ENCODE measurements around the gene ABHD10. TPM values are rescaled to one million over a fixed set of nuclear protein-coding genes. Genes with fewer than 3 reads are reported as not detected.

Gene ABHD10
- polyA plus RNA-seq, 4 donors = 38.4 to 56.3 (median 51.3) TPM

DNA sequence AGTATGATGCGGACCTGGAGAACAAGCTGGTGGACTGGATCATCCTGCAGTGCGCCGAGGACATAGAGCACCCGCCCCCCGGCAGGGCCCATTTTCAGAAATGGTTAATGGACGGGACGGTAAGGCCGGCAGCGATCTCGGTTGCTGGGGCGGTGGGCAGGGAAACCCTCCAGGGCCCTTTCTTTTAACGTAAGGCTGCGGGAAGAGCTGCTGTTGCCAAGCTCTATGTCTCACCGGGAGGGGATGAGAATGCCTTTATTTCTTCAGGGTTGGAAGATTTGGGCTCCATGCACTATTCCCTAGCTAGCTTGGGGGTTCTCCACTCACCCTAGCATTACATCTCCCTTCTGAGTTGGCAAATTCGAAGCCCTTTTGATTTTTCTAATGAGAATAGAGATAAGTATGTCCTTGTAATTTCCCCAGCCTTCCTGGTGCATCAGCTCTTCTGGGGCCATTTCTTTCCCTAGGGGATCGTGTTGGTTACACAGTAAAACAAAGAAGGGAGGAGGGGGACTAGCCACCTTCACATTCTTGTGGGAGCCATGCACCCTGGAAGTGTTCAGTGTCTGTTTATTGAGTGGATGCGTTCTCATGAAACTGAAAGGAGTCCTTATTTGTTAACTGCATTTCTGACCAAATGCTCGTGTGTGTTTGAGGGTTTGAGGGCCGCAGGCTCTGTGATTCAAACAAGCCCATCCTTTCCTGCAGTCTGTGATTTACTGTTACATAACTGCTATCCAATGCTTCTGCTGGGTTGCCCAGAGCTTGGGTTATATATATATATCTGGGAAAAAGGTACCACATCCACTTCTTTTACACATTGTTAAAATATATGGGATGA lies 20.9 kb downstream of the ABHD10 start:
- no peak for DNase-seq (ENCODE audit: low read depth in 4 of 4, low spot score in 3 of 4)

GRCh38 chr3:112000367-112000771 lies 21.5 kb downstream of the ABHD10 start:
- DNase-seq (ENCODE audit: low read depth in 4 of 4, low spot score in 3 of 4) = no peak

DNA sequence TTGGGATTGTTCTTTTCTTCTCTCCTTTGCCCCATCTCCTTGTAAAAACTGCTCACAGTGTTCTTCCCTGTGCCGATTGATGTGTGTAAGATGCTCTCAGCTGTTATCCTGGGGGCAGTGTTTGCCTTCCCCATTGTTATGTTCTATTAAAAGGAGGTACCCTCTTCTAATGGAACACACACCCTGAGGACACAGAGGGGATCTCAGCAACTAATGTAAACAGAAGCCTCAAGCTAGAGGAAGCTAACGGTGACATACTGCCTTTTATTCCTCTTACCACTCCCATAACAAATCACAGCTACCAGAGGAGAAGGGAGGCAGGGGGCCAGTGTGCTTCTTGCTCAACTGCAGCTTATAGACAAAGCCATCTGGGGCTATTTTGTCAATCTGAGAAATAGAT lies 22.1 kb downstream of the ABHD10 start:
- no peak for DNase-seq (ENCODE audit: low read depth in 4 of 4, low spot score in 3 of 4)

GRCh38 chr3:112001526-112001925 lies 22.7 kb downstream of the ABHD10 start:
- DNase-seq (ENCODE audit: low read depth in 4 of 4, low spot score in 3 of 4) = no peak

DNA sequence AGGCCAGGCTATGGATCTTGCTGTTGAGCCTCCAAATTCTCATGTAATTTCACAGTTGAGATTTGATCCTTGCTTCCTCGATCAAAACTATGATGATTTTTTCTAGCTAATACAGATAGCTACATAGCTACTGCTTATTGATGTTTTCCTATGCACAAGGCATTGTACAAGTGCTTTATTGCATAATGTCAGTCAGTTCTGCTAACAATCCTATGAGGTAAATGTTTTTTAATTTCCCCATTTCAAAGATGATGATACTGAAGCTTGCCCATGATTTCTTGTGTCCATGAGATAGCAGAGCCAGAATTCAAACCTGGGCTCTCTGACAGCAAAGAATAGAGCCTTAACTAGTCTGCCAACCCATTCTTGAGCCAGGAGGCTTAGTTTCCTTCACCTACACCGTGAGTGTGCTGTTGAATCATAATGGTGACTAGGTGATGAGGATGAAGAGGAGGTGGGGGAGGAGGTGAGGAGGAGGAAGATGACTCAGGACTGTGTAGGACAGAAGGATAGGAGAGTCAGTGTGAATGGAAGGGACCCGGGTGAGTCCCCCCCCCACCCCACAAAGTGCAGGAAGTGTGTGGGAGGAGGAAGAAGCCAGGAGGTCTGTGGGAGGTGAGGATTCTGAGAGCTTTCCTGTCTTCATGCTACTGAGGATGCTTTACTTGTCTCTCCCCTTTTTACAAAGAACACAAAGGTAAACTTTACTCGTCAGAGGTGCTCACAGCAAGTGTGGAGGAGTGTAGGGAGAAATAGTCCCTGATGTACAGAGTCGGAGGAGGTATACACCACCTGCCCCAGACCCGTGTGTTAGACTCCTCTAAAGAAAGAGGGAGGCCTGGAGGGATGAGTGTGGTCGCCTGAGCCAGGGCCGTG lies 23.5 kb downstream of the ABHD10 start:
- DNase-seq (ENCODE audit: low read depth in 4 of 4, low spot score in 3 of 4) = no peak

- DNase-seq (ENCODE audit: low read depth in 4 of 4, low spot score in 3 of 4) = no peak
Measured at GRCh38 chr3:112003321-112004080, 24.7 kb downstream of the ABHD10 start.

DNA sequence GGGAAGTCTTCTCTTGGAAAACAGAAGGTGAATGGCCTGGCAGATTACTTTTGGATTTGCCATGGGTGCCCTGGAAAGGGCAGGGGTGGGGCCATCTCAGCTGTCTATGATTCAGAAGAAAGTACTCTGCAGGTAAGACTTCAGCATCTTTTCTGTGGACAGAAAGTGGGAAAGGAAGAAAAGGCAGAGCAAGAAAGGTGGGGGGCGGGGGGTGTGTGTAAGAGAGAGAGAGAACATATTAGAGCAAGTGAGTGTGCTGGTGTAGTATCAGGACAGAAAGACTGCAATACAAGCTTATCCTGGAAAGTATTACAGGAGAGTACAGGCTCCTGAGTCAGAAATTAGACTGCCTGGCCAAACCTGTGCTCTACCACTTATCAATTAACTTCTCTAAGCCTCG lies 25.4 kb downstream of the ABHD10 start:
- DNase-seq (ENCODE audit: low read depth in 4 of 4, low spot score in 3 of 4) = no peak

DNA sequence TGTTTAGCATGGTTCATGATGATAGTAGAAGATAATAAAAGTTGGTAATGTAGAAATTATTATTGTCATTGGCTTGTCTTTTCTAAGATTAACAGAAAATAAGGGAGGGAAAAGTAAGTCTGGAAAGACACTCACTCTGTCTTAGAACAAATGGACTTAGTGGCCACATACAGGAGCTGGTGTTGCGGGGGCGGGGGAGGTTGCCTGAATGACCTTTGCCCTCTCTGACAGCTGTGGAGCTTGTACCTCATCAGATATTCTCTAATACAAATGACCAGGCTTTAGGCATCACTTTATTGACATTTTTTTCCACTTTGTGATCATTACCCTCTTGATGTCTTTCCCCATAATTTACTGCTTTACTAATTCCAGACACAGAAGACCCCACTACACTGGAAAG lies 25.8 kb downstream of the ABHD10 start:
- no peak for DNase-seq (ENCODE audit: low read depth in 4 of 4, low spot score in 3 of 4)

DNA sequence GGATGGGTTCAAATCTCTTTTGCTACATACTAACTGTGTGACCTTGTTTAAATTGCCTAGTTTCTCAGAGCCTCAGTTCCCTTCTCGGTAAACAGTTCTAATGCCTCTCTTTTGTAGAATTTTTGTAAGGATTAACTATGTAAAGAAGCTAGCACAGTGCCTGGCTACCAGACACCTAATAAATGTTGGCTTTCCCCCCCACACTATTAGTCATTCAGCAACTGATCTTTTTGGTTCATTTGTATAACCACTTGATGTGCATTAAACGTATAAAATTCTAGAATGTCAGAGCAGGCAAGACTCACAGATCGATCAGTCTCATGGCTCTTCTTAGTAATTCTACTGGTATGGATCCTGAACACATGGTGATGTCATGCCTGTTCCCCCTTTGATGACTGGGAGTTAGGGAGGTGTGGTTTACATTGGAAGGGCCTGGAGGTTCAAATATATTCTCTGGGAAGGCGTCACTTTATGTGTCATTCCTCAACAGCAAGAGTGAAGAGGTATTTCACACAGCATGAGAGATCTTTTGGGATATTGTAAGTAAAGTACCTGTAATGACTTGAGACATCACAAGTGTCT lies 26.4 kb downstream of the ABHD10 start:
- DNase-seq (ENCODE audit: low read depth in 4 of 4, low spot score in 3 of 4) = no peak

- no peak for DNase-seq (ENCODE audit: low read depth in 4 of 4, low spot score in 3 of 4)
Measured at GRCh38 chr3:112007633-112008032, 28.8 kb downstream of the ABHD10 start.

DNA sequence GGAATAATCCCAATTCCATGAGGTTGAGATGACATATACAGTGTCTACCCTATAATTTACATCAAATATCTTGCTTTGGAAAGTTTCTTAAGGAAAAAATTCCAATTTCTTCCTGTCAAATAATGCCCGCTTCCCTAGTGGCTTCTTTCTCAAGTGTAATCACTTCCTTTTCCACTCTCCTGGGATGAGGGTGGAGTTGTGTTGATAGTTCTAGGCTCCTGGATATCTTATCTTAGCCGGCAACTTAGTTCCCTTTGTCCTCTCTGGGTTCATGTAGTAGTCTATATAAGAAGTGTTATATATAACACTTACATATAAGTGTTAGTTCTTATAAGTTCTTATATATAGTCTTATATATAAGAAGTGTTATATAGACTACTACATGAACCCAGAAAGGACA lies 30.8 kb downstream of the ABHD10 start:
- no peak for DNase-seq (ENCODE audit: low read depth in 4 of 4, low spot score in 3 of 4)

DNA sequence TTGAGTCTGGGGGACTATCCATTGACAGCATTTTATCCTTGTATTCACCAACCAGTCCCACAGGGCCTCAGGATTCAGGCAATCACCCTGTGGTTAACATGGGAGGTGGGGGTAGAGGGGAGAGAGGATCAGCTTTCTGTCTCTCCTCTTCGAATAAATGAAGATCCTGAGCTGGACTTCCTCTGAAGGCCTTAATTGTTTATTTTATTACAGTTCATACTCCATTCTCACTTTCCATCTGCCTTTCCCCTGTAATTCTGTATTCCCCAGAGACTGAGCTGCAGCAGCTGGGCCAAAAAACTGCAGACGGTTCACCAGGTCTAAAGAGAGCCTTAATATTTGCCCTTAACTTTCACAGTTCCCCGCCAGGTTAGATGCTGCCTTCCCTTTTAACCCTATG lies 31.8 kb downstream of the ABHD10 start:
- DNase-seq (ENCODE audit: low read depth in 4 of 4, low spot score in 3 of 4) = no peak

DNA sequence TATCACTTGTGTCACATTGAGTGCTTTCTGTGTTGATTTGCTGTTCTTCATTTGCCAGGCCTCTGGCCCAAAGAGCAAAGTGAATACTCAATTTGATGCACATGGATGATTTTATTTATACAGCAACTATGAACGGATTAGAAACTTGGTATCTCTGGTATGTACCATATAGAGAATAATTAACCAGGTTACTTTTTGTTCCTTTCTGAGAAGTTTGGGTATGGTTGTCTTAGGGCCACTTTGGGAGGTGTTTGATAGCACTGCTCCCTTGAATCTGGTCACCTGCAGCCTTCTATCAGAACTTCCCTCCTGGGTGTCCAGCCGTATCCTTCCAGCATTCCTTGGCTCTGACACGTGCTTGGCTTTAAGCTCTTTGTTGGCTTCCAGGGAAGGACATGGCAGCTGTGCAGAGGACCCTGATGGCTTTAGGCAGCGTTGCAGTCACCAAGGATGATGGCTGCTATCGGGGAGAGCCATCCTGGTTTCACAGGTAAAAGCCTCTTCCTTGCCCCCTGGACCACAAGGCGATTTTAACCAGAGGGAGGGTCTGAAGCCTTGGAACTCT lies 32.6 kb downstream of the ABHD10 start:
- DNase-seq (ENCODE audit: low read depth in 4 of 4, low spot score in 3 of 4) = no peak

DNA sequence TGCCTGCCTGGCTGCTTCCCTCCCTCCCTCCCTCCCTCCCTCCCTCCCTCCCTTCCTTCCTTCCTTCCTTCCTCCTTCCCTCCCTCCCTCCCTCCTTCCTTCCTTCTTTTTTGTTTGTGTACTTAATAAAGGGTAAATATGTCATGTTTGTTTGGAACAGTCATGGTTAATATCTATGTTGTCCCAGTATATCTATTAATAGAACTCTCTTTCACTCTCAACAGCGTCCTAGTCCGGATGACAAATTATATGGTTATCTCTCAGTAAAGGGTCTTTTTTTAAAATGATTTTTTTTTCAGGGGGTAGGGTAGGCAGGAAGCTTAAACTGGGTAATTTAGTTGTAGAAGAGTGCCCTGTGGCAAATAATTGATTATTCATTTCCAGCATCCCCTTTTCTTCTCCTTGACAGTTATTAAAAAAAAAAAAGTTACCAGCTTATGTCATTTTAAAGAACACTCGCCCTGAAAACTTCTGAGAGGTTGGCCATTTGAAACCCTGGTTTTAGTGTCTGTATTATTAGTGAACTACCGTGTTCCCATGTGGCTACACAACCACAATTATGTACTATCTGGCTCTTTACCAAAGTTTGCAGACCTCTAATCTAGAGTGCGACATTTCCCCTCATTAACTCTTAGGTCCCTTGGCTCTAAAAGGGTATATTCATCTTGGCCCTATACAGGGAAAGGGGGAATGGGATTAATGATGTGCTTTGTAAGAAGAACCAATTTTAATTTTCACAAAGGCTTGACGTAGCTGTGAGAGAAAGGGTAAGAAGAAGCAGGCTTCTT lies 33.6 kb downstream of the ABHD10 start:
- DNase-seq (ENCODE audit: low read depth in 4 of 4, low spot score in 3 of 4) = no peak

- DNase-seq (ENCODE audit: low read depth in 4 of 4, low spot score in 3 of 4) = peak; percentile 46 to 58 (median 52)
Measured at GRCh38 chr3:112013058-112013783, 34.4 kb downstream of the ABHD10 start.

DNA sequence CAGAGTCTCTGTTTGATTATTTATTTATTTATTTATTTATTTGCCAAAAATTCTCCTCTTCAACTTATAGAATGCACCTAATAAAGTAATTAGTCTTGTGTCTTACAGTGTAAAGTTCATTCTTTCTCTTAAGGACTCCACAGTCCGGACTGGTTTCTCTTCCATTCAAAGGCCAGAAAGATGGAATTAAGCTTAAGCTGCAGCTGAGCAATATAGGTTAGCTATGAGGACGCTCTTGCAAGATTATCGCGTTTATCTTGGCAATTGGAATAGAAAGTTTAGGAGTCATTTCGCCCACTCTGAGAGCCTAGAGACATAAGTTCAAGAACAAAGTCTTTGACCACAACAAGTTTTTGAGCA lies 34.9 kb downstream of the ABHD10 start:
- DNase-seq (ENCODE audit: low read depth in 4 of 4, low spot score in 3 of 4) = no peak

GRCh38 chr3:112017091-112017490 lies 38.3 kb downstream of the ABHD10 start:
- DNase-seq (ENCODE audit: low read depth in 4 of 4, low spot score in 3 of 4) = no peak

DNA sequence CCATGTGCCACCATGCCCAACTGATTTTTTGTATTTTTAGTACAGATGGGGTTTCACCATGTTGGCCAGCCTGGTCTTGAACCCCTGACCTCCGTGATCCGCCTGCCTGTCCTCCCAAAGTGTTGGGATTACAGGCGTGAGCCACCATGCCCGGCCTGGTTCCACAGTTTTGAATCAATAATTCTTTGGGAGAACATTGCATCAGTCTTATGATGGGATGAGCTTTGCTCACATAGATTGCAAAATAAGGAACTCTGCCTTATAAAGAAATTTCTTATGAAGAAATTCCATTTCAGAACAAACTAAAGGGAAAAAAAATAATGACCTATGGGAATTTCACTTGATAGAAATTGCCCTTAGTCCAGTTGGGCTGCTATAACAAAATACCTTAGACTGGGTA lies 39.9 kb downstream of the ABHD10 start:
- no peak for DNase-seq (ENCODE audit: low read depth in 4 of 4, low spot score in 3 of 4)

DNA sequence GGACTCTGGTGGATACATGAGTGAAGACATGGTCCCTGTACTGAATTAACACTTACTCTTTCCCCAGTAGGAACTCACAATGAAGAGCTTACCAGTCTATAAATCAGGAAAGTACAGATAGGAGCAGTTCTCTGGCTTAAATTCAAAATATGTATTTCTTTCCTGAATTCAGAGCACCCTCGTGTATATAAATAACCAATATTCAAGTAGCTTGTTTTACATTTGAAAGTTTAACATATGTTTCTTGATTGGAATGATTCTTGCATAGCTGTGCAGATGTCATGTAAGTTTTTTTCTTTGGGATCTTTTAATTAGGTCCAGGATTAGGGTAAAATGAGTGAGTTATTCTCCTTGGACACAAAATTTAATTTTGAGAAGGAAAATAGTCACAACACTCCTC lies 40.9 kb downstream of the ABHD10 start:
- no peak for DNase-seq (ENCODE audit: low read depth in 4 of 4, low spot score in 3 of 4)

All from left renal pelvis (tissue), 4 donors.